NCI-H510A treated with DMSO at 0.1 percent for 48 hours (cell line): ENCODE results near the gene PARVG.

Experiments
- DNase-seq: peaks from one replicate; lab custom pipeline; 2025; lab: John Stamatoyannopoulos, UW

Gene PARVG

GRCh38 chr22:44181033-44181911, 547 bp downstream of the PARVG start:
- DNase-seq = no peak

DNA sequence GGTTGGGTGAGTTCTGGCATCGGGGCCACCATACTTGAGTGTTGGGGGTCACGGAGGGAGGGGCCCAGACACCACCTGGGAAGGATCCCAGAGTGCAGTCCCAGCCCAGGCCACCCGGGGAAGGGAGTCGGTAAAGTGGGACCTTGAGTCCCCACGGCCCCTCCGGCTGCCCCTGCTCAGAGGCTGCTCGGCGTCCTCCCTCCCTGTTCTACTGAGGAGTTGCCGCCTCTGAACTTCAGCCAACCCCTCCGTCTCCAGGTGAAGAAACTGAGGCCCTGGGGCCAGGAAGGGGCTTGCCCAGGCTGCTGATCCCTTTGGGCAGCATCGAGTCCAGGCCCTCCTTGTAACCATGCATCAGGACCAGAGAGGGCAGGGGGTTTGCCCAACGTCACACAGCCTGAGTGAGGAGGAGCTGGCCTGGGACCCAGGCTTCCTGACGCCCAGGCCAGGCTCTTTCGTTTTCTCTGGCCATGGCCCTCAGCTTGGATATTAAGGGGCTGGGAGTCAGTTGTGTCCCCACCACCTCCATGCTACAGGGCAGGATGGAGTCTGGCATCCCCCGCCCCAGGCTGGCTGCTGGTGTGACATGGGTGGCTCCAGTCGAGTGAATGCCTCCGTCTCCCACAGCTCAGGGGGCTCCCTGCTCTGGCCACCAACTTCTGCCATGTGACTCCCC, 1.3 kb downstream of the PARVG start:
- no peak for DNase-seq

- no peak for DNase-seq
Measured at GRCh38 chr22:44182588-44183286, 2.0 kb downstream of the PARVG start.

GRCh38 chr22:44183287-44183588, 2.5 kb downstream of the PARVG start:
- no peak for DNase-seq

- no peak for DNase-seq
Measured at GRCh38 chr22:44184006-44184405, 3.3 kb downstream of the PARVG start.

DNA sequence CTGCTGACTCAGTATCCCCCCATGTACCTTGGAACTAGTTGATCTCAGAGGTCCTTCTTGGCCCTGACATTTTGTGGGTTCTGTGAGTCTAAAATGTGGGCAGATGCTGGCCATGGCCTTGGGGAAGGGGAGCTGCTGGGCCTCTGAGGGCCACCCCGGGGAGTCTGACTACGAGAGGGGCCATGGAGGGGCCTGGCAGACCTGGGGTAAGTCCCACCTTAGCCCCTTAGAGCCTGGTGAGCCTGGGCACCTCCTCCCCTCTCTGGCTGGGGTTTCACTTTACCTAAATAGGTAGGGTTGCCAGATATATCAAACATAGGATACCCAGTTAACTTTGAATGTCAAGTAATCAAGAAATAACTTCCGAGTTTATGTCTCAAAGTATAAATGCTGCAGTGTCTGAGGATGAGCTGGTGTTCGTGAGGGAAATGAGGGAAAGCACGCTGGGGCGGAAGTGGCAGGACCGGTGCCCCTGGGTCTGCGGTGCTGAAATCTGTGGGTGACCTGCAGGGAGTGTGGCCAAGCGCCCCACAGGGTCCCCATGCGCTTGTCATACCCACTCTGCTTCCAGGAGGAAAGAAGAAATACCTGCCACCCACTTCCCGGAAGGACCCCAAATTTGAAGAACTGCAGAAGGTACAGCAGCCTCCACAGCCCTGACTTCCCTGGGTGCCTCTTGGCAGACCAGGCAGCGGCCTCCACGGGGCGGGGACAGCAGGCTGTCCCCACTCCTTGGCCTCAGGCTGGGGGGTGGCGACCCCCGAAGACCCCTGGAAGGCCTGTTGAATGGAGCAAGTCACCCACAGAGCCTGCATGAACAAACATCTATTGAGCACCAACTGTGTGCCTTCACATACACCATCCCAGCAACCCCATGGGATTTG, 4.8 kb downstream of the PARVG start:
- DNase-seq = no peak

DNA sequence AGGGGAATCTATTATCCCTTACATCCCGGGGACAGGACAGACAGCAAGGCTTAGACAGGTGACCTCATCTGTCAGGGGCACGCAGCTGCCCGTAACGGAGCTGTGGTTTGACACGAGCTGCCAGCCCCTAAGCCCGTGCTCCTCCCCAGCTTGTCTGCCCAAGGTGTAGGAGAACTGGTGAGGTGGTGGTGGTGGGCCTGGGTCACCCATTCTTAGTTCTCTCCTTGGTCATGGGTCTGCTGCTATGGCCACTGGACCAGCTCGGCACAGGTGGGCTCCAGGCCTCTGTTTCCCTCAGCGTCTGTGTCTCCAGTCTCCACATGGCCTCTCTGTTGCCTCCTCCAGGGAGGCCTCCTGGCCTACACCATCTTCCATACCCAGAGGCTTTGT, 5.4 kb downstream of the PARVG start:
- no peak for DNase-seq

- no peak for DNase-seq
Measured at GRCh38 chr22:44186737-44187136, 6.0 kb downstream of the PARVG start.

DNA sequence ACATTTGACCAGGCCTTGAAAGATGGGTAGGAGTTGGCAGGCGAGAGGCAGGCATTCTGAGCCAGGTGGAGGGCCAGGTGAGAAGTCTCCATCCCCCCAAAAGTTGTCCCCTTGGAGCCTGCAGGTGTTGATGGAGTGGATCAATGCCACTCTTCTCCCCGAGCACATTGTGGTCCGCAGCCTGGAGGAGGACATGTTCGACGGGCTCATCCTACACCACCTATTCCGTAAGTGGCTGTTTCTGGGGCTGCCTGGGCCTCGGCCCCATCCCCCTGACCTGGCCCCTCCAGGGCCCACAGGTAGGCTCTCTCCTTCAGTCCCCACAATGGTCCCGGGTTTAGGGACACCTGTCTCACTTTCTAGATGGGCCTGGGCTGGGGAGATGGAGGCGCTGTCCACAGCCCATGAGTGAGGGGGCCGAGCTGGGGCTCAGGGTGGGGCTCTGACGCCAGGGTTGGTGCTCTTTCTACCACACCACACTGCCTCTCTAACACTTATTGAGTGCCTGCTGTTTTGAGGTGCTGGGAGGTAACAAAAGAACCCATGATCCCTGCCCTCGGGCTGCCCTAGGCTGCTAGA, 7.0 kb downstream of the PARVG start:
- no peak for DNase-seq

DNA sequence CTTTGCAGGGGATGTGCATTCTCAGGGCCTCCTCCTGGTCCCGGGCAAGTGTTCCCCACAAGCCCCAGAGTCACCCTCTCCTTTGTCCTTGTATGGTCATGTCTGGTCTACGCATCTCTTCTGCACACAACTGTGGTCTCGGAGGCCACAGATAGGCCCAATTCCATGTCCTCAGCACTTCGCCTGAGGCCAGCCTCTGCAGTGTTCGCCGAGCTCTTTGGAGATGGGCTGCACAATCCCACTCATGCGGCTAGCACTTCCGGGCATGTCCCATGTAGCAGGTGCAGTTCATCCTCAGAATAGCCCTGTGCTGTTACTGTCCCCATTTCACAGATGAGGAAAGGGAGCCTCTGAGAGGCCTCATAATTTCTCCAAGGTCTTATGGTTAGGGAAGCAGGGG, 7.6 kb downstream of the PARVG start:
- no peak for DNase-seq

DNA sequence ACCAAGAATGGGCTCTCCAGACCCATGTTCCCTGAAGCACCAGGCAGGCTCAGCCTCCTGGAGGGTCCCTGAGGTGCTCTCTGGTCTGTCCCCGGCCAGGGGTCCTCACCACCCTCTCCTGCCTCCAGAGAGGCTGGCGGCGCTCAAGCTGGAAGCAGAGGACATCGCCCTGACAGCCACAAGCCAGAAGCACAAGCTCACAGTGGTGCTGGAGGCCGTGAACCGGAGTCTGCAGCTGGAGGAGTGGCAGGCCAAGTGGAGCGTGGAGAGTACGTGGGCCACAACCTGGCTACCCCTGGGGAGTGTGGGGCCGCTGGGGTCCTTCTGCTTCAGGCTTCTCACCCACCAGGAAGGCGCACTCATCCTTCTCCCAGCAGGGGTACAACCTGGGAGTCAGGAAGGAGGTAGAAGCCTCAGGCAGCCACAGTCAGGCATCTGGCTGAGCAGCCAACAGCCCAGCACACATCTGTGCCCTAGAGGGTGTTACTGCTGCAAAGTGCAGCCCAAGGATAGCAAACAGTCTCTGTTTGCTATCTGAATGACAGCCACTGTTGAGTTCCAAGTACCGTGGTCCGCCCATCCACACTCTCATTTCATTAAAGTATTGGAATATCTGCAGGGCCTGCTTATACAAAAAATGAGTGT, 8.4 kb downstream of the PARVG start:
- DNase-seq = no peak

DNA sequence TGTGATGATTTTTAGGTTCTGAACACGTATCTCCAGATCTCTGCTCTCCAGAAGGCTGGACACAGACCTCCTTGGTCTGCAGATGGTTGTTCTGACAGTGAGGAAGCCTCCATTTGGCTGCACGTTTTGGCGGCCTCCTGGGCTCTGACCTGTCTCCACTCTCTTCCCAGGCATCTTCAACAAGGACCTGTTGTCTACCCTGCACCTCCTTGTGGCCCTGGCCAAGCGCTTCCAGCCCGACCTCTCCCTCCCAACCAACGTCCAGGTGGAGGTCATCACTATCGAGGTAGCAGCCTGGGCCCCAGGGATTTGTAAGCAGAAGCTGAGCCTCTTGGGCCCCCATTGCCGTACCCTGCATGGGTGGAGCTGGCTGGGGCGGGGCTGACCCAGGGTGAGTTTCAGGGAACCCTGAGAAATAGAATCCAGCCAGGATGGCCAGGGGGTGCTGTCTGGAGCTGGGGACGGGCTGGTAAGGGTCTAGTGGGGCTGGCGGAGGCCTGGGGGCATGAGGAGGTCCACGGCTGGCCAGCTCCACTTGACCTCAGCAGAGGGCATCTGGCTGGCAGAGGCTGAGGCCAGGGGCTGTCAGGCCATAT, 9.8 kb downstream of the PARVG start:
- DNase-seq = no peak

DNA sequence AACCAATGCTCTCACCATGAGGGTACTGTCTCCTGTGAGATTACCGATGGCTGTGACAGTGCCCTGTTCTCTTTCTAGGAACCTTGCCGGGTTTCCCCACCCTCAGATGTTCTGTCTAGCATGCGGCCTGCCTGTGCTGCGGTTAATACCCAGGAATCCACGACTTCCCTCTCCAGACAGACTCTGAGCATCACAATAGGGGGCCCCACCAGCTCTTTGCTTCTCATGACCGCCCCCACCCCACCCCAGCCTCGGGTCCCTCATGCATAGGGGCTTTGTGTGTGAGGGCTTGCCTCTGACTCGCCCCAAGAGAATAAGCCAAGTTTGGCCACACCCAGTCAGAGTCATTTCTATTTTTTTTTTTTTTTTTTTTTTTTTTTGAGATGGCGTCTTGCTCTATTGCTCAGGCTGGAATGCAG, 10.3 kb downstream of the PARVG start:
- DNase-seq = no peak

- DNase-seq = no peak
Measured at GRCh38 chr22:44192098-44192815, 11.5 kb downstream of the PARVG start.

GRCh38 chr22:44192816-44193534, 12.2 kb downstream of the PARVG start:
- DNase-seq = no peak

DNA sequence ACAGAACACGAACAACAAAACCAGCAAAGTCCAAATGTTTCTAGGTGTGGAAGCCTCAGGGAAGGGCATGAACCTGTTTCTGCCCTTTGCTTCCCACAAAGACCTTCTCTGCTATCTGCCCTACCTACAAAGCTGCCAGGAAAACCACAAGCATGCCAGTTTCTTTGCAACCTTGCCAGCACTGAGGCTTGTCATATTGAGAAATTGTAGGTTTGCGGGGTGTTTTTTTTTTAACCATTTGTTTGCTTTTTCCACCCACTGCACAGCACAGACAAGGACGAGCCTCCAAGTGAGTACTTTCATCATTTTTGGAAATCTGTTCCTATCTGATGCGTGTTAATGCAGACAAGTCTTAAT, 12.8 kb downstream of the PARVG start:
- no peak for DNase-seq

- DNase-seq = no peak
Measured at GRCh38 chr22:44194569-44194968, 13.8 kb downstream of the PARVG start.

GRCh38 chr22:44195189-44195871, 14.6 kb downstream of the PARVG start:
- no peak for DNase-seq

GRCh38 chr22:44196241-44196640, 15.5 kb downstream of the PARVG start:
- DNase-seq = no peak
